ENCODE data around the gene GCHFR.

The GCHFR gene

DNA sequence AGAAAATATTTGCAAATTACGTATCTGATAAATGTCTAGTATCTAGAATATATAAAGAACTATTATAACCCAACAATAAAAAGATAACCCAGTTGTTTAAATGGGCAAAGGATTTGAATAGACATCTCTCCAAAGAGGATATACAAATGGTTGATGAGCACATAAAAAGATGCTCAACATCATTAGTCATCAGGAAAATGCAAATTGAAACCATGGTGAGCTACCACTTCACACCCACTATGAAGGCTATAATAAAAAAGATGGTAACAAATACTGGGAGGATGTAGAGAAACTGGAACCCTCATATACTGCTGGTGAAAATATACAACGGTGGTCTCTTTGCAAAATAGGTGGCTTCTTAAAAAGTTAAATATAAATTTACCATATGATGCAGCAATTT is 40.9 kb upstream of the GCHFR start:
- TF ChIP-seq, protein P1, sequence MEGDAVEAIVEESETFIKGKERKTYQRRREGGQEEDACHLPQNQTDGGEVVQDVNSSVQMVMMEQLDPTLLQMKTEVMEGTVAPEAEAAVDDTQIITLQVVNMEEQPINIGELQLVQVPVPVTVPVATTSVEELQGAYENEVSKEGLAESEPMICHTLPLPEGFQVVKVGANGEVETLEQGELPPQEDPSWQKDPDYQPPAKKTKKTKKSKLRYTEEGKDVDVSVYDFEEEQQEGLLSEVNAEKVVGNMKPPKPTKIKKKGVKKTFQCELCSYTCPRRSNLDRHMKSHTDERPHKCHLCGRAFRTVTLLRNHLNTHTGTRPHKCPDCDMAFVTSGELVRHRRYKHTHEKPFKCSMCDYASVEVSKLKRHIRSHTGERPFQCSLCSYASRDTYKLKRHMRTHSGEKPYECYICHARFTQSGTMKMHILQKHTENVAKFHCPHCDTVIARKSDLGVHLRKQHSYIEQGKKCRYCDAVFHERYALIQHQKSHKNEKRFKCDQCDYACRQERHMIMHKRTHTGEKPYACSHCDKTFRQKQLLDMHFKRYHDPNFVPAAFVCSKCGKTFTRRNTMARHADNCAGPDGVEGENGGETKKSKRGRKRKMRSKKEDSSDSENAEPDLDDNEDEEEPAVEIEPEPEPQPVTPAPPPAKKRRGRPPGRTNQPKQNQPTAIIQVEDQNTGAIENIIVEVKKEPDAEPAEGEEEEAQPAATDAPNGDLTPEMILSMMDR (IDR thresholded peaks at IDR 0.05): no peak
- no peaks in the 10 kb centered on the region for H3K27me3 ChIP-seq
- H3K27ac ChIP-seq: no peak overlapping the region
- no peaks in the 10 kb centered on the region for H3K9me3 ChIP-seq
- peaks cover 31% of the 10 kb centered on the region for H3K36me3 ChIP-seq
- no peaks in the 10 kb centered on the region for H3K4me1 ChIP-seq (ENCODE audit: control insufficient read depth in 1 of 2, insufficient read depth in 1 of 2, low read depth in 1 of 2, low read length in 1 of 2)
- no peak overlapping the region for H3K4me3 ChIP-seq (ENCODE audit: low read depth in 1 of 2, low read length in 1 of 2)

DNA sequence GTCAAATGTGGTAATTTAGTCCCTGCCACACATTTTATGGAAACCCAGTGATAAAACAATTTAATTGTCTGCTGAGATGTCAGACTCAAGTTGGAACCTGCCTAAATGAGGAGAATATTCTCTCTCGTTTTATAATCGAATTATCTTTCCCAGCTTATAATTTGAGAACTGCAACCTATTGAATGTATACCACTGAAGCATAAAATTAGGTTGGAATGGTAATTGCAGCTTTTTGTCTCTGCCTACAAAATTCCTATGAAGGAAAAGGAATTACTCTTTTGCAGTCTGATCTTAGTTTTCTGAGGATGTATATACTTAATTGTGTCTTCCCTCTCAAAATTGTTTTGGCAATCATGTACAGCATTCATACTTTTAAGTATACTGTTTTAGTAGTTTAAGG is 39.9 kb upstream of the GCHFR start:
- Histone ChIP-seq H3K27ac (no peak overlapping the region), H3K4me3 (ENCODE audit: low read depth in 1 of 2, low read length in 1 of 2) (no peak overlapping the region), H3K27me3 (no peaks in the 10 kb centered on the region), H3K36me3 (peaks cover 25% of the 10 kb centered on the region), H3K4me1 (ENCODE audit: control insufficient read depth in 1 of 2, insufficient read depth in 1 of 2, low read depth in 1 of 2, low read length in 1 of 2) (no peaks in the 10 kb centered on the region), H3K9me3 (no peaks in the 10 kb centered on the region)
- TF ChIP-seq, protein P1 (IDR thresholded peaks at IDR 0.05): no peak

DNA sequence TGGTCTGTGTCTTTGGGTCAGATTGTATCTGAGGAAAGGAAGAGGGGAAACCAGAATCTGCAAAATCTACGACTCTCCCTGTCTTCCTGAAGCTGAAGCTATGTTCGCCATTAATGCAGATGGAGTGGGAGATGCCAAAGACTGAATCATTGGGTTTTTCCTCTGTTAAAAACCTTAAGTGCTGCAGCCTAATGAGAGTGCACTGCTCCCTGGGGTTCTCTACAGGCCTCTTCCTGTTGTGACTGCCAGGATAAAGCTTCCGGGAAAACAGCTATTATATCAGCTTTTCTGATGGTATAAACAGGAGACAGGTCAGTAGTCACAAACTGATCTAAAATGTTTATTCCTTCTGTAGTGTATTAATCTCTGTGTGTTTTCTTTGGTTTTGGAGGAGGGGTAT is 32.8 kb upstream of the GCHFR start:
- H3K27ac ChIP-seq: no peak overlapping the region
- no peak overlapping the region for H3K4me3 ChIP-seq (ENCODE audit: low read depth in 1 of 2, low read length in 1 of 2)
- H3K4me1 ChIP-seq (ENCODE audit: control insufficient read depth in 1 of 2, insufficient read depth in 1 of 2, low read depth in 1 of 2, low read length in 1 of 2): no peaks in the 10 kb centered on the region
- no peaks in the 10 kb centered on the region for H3K27me3 ChIP-seq
- H3K36me3 ChIP-seq: peaks cover 61% of the 10 kb centered on the region
- H3K9me3 ChIP-seq: no peaks in the 10 kb centered on the region
- TF ChIP-seq, protein P1 (IDR thresholded peaks at IDR 0.05): no peak

DNA sequence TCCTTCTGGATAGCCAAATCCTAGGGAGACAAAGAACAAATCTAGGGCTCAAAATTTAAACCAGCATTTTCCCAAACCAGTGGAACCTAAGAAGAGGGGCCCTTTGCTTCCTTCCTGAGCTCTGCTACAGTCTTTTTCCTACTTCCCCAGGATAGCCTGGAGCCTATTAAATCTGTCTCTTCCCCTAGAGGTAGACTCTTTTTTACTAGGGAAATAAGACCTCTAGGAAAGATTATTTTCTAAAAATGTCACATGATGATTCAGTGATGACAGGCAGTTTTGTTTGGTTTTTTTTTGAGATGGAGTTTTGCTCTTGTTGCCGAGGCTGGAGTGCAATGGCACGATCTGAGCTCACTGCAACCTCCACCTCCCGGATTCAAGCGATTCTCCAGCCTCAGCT is 27.3 kb upstream of the GCHFR start:
- peaks cover 89% of the 10 kb centered on the region for H3K36me3 ChIP-seq
- no peaks in the 10 kb centered on the region for H3K4me1 ChIP-seq (ENCODE audit: control insufficient read depth in 1 of 2, insufficient read depth in 1 of 2, low read depth in 1 of 2, low read length in 1 of 2)
- H3K27me3 ChIP-seq: no peaks in the 10 kb centered on the region
- TF ChIP-seq, protein P1 (IDR thresholded peaks at IDR 0.05): no peak
- no peak overlapping the region for H3K4me3 ChIP-seq (ENCODE audit: low read depth in 1 of 2, low read length in 1 of 2)
- no peak overlapping the region for H3K27ac ChIP-seq
- H3K9me3 ChIP-seq: no peaks in the 10 kb centered on the region

GRCh38 chr15:40737048-40737447 is 26.8 kb upstream of the GCHFR start:
- H3K36me3 ChIP-seq: peaks cover 87% of the 10 kb centered on the region
- H3K9me3 ChIP-seq: no peaks in the 10 kb centered on the region
- H3K4me3 ChIP-seq (ENCODE audit: low read depth in 1 of 2, low read length in 1 of 2): no peak overlapping the region
- no peaks in the 10 kb centered on the region for H3K27me3 ChIP-seq
- no peaks in the 10 kb centered on the region for H3K4me1 ChIP-seq (ENCODE audit: control insufficient read depth in 1 of 2, insufficient read depth in 1 of 2, low read depth in 1 of 2, low read length in 1 of 2)
- no peak overlapping the region for H3K27ac ChIP-seq
- TF ChIP-seq, protein P1 (IDR thresholded peaks at IDR 0.05): no peak

- peaks cover 84% of the 10 kb centered on the region for H3K36me3 ChIP-seq
- H3K27me3 ChIP-seq: no peaks in the 10 kb centered on the region
- H3K27ac ChIP-seq: no peak overlapping the region
- TF ChIP-seq, protein P1 (IDR thresholded peaks at IDR 0.05): no peak
- no peak overlapping the region for H3K4me3 ChIP-seq (ENCODE audit: low read depth in 1 of 2, low read length in 1 of 2)
- no peaks in the 10 kb centered on the region for H3K4me1 ChIP-seq (ENCODE audit: control insufficient read depth in 1 of 2, insufficient read depth in 1 of 2, low read depth in 1 of 2, low read length in 1 of 2)
- no peaks in the 10 kb centered on the region for H3K9me3 ChIP-seq
These were observed 24.8 kb upstream of the GCHFR start for GRCh38 chr15:40739047-40739446.
